Stimulated activated CD4-positive, alpha-beta T cell treated with anti-CD3 and anti-CD28 coated beads, TNF-alpha, amount 100 ng/mL, for 4 hours (primary cell): ENCODE measurements around the gene CACFD1.
"Not testable (repeated sequence)": the region's sequence is repeated elsewhere in the genome, so short reads cannot be mapped to it uniquely, and the experiment has no call there.

Source experiments
- DNase-seq, 3 experiments: peaks; one replicate each; pipeline ENCODE4 v3.0.0-alpha.2; 2020; ENCODE audit warnings: low read depth in 3 of 3

The CACFD1 gene

GRCh38 chr9:133440874-133441273, 18.9 kb upstream of the CACFD1 start:
- no peak for DNase-seq

GRCh38 chr9:133441571-133441970, 18.2 kb upstream of the CACFD1 start:
- no peak for DNase-seq

- no peak for DNase-seq
Observed at GRCh38 chr9:133443248-133443647, 16.5 kb upstream of the CACFD1 start.

- no peak for DNase-seq
Observed at GRCh38 chr9:133443982-133444381, 15.8 kb upstream of the CACFD1 start.

GRCh38 chr9:133445293-133445969, 14.3 kb upstream of the CACFD1 start:
- DNase-seq, result no peak

GRCh38 chr9:133448487-133448972, 11.2 kb upstream of the CACFD1 start:
- no peak for DNase-seq

- no peak for DNase-seq
Observed at GRCh38 chr9:133449760-133450159, 10.0 kb upstream of the CACFD1 start.

- DNase-seq, result not testable (repeated sequence)
Observed at GRCh38 chr9:133451865-133452264, 7.9 kb upstream of the CACFD1 start.

- no peak for DNase-seq
Observed at GRCh38 chr9:133452562-133452961, 7.2 kb upstream of the CACFD1 start.

- no peak for DNase-seq
Observed at GRCh38 chr9:133453651-133454050, 6.1 kb upstream of the CACFD1 start.

- no peak for DNase-seq
Observed at GRCh38 chr9:133454325-133454724, 5.5 kb upstream of the CACFD1 start.

- no peak for DNase-seq
Observed at GRCh38 chr9:133454943-133455673, 4.7 kb upstream of the CACFD1 start.

GRCh38 chr9:133455936-133456335, 3.8 kb upstream of the CACFD1 start:
- DNase-seq, result no peak

- no peak for DNase-seq
Observed at GRCh38 chr9:133456409-133456808, 3.4 kb upstream of the CACFD1 start.

GRCh38 chr9:133457233-133457632, 2.5 kb upstream of the CACFD1 start:
- DNase-seq, result no peak

GRCh38 chr9:133457748-133458147, 2.0 kb upstream of the CACFD1 start:
- no peak for DNase-seq

GRCh38 chr9:133458643-133459312, 1.0 kb upstream of the CACFD1 start:
- no peak for DNase-seq

GRCh38 chr9:133460405-133461175, 812 bp downstream of the CACFD1 start:
- DNase-seq, result peak in 1 of 3 experiments; percentile 3

- no peak for DNase-seq
Observed at GRCh38 chr9:133461975-133462374, 2.2 kb downstream of the CACFD1 start.

- DNase-seq, result no peak
Observed at GRCh38 chr9:133463234-133463863, 3.6 kb downstream of the CACFD1 start.

- no peak for DNase-seq
Observed at GRCh38 chr9:133463864-133464615, 4.3 kb downstream of the CACFD1 start.
